Gastrocnemius medialis (tissue), 4 donors: Measurements from ENCODE around the gene CTTNBP2. TPM values are rescaled to one million over a fixed set of nuclear protein-coding genes. Genes with fewer than 3 reads are reported as not detected.
A peak's percentile ranks its signal among the peaks of the same experiment; 100 is the strongest.

Source experiments
- ATAC-seq, 2 donors: fragments of 150-250 bp; one replicate each; pipeline ENCODE4 v1.9.1; 2016
- DNase-seq, 2 donors: peaks; one replicate each; pipeline ENCODE4 v3.0.0-alpha.2; 2019
- H3K27ac ChIP-seq, 4 donors: fragments of 200-600 bp; sonication (generic); 1 replicate in 1 of 4; 2 replicates in 3 of 4; pipeline ENCODE4 v1.5.1; 2016 to 2018; ENCODE audit warnings: mild to moderate bottlenecking in 2 of 4, moderate library complexity in 1 of 4
- H3K27me3 ChIP-seq, 3 donors: fragments of 200-600 bp; sonication (generic) in 2 of 3; 1 replicate in 1 of 3; 2 replicates in 2 of 3; pipeline versions ENCODE4 v1.5.1 to v1.6.0; 2016 to 2019; ENCODE audit warnings: mild to moderate bottlenecking in 1 of 3, moderate library complexity in 1 of 3
- H3K36me3 ChIP-seq, 2 donors: fragments of 200-600 bp; sonication (generic) in 1 of 2; one replicate each; pipeline ENCODE4 v1.5.1; 2017 to 2018
- H3K4me1 ChIP-seq, 2 donors: fragments of 200-600 bp; sonication (generic) in 1 of 2; one replicate each; pipeline ENCODE4 v1.5.1; 2016 to 2017; ENCODE audit warnings: mild to moderate bottlenecking in 2 of 2
- H3K4me3 ChIP-seq, 4 donors: fragments of 200-600 bp; sonication (generic) in 3 of 4; 1 replicate in 1 of 4; 2 replicates in 3 of 4; pipeline ENCODE4 v1.5.1; 2016 to 2019; ENCODE audit warnings: mild to moderate bottlenecking in 2 of 4
- H3K9me3 ChIP-seq, 3 donors: fragments of 200-600 bp; sonication (generic) in 2 of 3; 1 replicate in 1 of 3; 2 replicates in 2 of 3; pipeline ENCODE4 v1.5.1; 2016 to 2019
- CTCF ChIP-seq, 5 experiments: fragments of 450-650 bp in 3 of 5; fragments of 200-600 bp in 2 of 5; sonication (generic) in 2 of 5; IDR thresholded peaks in 4 of 5; conservative IDR thresholded peaks in 1 of 5; 1 replicate in 4 of 5; 2 replicates in 1 of 5; pipeline ENCODE4 v1.5.1; 2016 to 2019; ENCODE audit warnings: antibody characterized with exemption in 5 of 5, mild to moderate bottlenecking in 3 of 5, moderate library complexity in 3 of 5
- POLR2A ChIP-seq, 2 donors: fragments of 450-650 bp; IDR thresholded peaks; one replicate each; pipeline ENCODE4 v1.6.1; 2017; ENCODE audit warnings: antibody characterized with exemption in 2 of 2, mild to moderate bottlenecking in 2 of 2, moderate library complexity in 2 of 2
- in situ Hi-C, 4 donors: fragments of 200-750 bp; cut with MboI; loops; one replicate each; pipeline versions ENCODE4 v1.15.0 to v1.8.0; 2017; ENCODE audit warnings: low sequenced_read_pairs in 4 of 4
- intact Hi-C: fragments of 100-400 bp; cut with DNase I; formaldehyde crosslinking; loops from one replicate; pipeline ENCODE4 v1.15.1; 2023; ENCODE audit warnings: low total_unique reads
- total RNA-seq, 4 donors: library from RNA; depleted of rRNA; stranded (reverse); fragments of >200 nt; gene quantifications; one replicate each; pipeline versions ENCODE4 v1.1.0 to v1.2.3, GENCODE V29; 2016

Gene CTTNBP2
- total RNA-seq, 4 donors from 2014 or later, result 0.49 to 1.8 (median 1.5) TPM

- H3K9me3 ChIP-seq, result no peaks in the 10 kb centered on the region
- no peaks in the 10 kb centered on the region for H3K27me3 ChIP-seq
- H3K27ac ChIP-seq, result no peak overlapping the region
- intact Hi-C loops (no loop called here), in situ Hi-C loops (no loop called here)
- H3K4me3 ChIP-seq, result no peak overlapping the region
- no peaks in the 10 kb centered on the region for H3K36me3 ChIP-seq
- ATAC-seq (no peak), DNase-seq (no peak)
- no peaks in the 10 kb centered on the region for H3K4me1 ChIP-seq
- TF ChIP-seq CTCF (IDR thresholded peaks at IDR 0.05 in 4 of 5, conservative IDR thresholded peaks at IDR 0.05 in 1 of 5), result no peak
- TF ChIP-seq POLR2A (IDR thresholded peaks at IDR 0.05), result no peak
Observed at GRCh38 chr7:117882594-117882993, 9.4 kb upstream of the CTTNBP2 start.

GRCh38 chr7:117876761-117877160 lies 3.5 kb upstream of the CTTNBP2 start:
- ATAC-seq, result no peak
- in situ Hi-C loops (no loop called here), intact Hi-C loops (no loop called here)
- H3K9me3 ChIP-seq, result no peaks in the 10 kb centered on the region
- H3K4me3 ChIP-seq, result no peak overlapping the region
- TF ChIP-seq CTCF (IDR thresholded peaks at IDR 0.05 in 4 of 5, conservative IDR thresholded peaks at IDR 0.05 in 1 of 5), result no peak
- TF ChIP-seq POLR2A (IDR thresholded peaks at IDR 0.05), result no peak
- H3K27me3 ChIP-seq, result peaks cover 9 to 17% (median 15%) of the 10 kb centered on the region in 3 donors
- no peaks in the 10 kb centered on the region for H3K36me3 ChIP-seq
- peaks cover 0 to 5% of the 10 kb centered on the region in 2 donors for H3K4me1 ChIP-seq
- DNase-seq, result no peak
- no peak overlapping the region for H3K27ac ChIP-seq

- Histone ChIP-seq H3K27me3 (peaks cover 15 to 25% (median 17%) of the 10 kb centered on the region in 3 donors), H3K4me3 (no peak overlapping the region), H3K4me1 (peaks cover 0 to 5% of the 10 kb centered on the region in 2 donors), H3K27ac (no peak overlapping the region), H3K9me3 (no peaks in the 10 kb centered on the region), H3K36me3 (no peaks in the 10 kb centered on the region)
- ATAC-seq (no peak), DNase-seq (no peak)
- TF ChIP-seq POLR2A (IDR thresholded peaks at IDR 0.05) (no peak), CTCF (IDR thresholded peaks at IDR 0.05 in 4 of 5, conservative IDR thresholded peaks at IDR 0.05 in 1 of 5) (no peak)
- intact Hi-C loops (no loop called here), in situ Hi-C loops (no loop called here)
Observed at GRCh38 chr7:117875566-117875965, 2.3 kb upstream of the CTTNBP2 start.

GRCh38 chr7:117874191-117874700 lies 1.0 kb upstream of the CTTNBP2 start:
- peak overlapping the region in 2 of 4 donors; percentile 60 to 62 for H3K4me3 ChIP-seq
- H3K27ac ChIP-seq, result no peak overlapping the region
- H3K9me3 ChIP-seq, result no peaks in the 10 kb centered on the region
- TF ChIP-seq POLR2A (IDR thresholded peaks at IDR 0.05) (no peak), CTCF (IDR thresholded peaks at IDR 0.05 in 4 of 5, conservative IDR thresholded peaks at IDR 0.05 in 1 of 5) (no peak)
- in situ Hi-C loops, result no loop called here
- H3K4me1 ChIP-seq, result peaks cover 0 to 5% of the 10 kb centered on the region in 2 donors
- ATAC-seq (no peak), DNase-seq (no peak)
- no peaks in the 10 kb centered on the region for H3K36me3 ChIP-seq
- intact Hi-C loops, result no loop called here
- H3K27me3 ChIP-seq, result peaks cover 15 to 27% (median 17%) of the 10 kb centered on the region in 3 donors
